Motor neuron (in vitro differentiated cells): ENCODE results near the gene HDAC8. TPM values are rescaled to one million over a fixed set of nuclear protein-coding genes. Genes with fewer than 3 reads are reported as not detected.
"Not testable (repeated sequence)": the region's sequence is repeated elsewhere in the genome, so short reads cannot be mapped to it uniquely, and the experiment has no call there.

Source experiments
- ATAC-seq, 8 experiments: fragments of 200-7000 bp; cut with Tn5 transposase; replicated peaks in 6 of 8; 2 replicates each; pipeline ENCODE4 v1.8.0; 2021; ENCODE audit warnings: mild to moderate bottlenecking in 8 of 8, moderate library complexity in 8 of 8
- H3K27ac ChIP-seq, 2 donors: fragments of 250-450 bp; sonication (Bioruptor Pico); 2 replicates each; pipeline ENCODE4 v1.9.0; 2021; ENCODE audit warnings: antibody characterized with exemption in 2 of 2, mild to moderate bottlenecking in 2 of 2, moderate library complexity in 1 of 2
- H3K4me1 ChIP-seq, 2 donors: fragments of 250-450 bp; sonication (Bioruptor Pico); replicated peaks in 1 of 2; 2 replicates each; pipeline ENCODE4 v1.6.1; 2021; ENCODE audit warnings: antibody characterized with exemption in 2 of 2, mild to moderate bottlenecking in 2 of 2, moderate library complexity in 1 of 2
- H3K4me3 ChIP-seq, 5 donors: fragments of 250-450 bp; sonication (Bioruptor Pico); 2 replicates each; pipeline ENCODE4 v1.9.0; 2021; ENCODE audit warnings: antibody characterized with exemption in 5 of 5, mild to moderate bottlenecking in 5 of 5, moderate library complexity in 4 of 5
- WGBS, 10 experiments: fragments of 450-650 bp; shearing (Covaris generic); methylation state at CpG; one replicate each; pipeline ENCODE4 v1.0.0; 2022; 5-methylcytosine and 5-hydroxymethylcytosine counted together
- in situ Hi-C, 9 experiments: fragments of 400-800 bp; cut with MboI; loops; one replicate each; pipeline ENCODE4 v1.15.0; 2021; ENCODE audit warnings: low sequenced_read_pairs in 9 of 9, low pct_unique_long_range_greater_than_20kb in 2 of 9; ENCODE audit not compliant: unreplicated experiment in 9 of 9
- total RNA-seq, 8 experiments: library from RNA; unstranded; fragments of 300-600 nt; gene quantifications; 2 replicates each; pipeline versions ENCODE4 v1.2.3 to v1.2.4, GENCODE V29; 2022

Gene HDAC8
- total RNA-seq, 8 experiments from 2014 or later = 19.2 to 62.9 (median 27.5) TPM

DNA sequence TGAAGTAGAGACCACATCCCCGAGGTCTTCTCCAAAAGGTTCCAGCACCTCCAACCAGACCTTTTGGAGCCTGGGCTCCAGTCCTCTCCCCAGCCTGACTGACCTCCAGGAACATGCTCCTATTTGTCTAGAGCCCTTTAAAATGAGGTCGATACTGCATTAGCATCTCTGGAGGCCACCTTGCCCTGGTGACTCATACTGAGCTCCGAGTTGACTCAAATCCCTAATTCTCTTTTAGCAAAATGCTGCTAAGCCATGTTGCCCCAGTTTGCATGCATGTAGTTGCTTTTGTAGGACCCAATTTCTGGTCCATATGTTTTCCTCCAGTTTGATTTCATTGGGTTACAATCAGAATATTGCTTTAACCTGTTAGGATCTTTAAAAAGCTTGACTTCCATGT lies 223.5 kb downstream of the HDAC8 start:
- peak in 4 of 8 experiments; percentile 29 to 67 (median 56) for ATAC-seq
- Histone ChIP-seq H3K27ac (no peak overlapping the region), H3K4me1 (no peaks in the 10 kb centered on the region), H3K4me3 (no peak overlapping the region)
- in situ Hi-C loops = no loop called here
- 0 to 90% (median 37%) methylated on average over 2 to 3 of the region's 3 CpGs; no CpG with 5 or more reads in 5 of the 10 experiments for whole genome bisulfite sequencing, 10 experiments

DNA sequence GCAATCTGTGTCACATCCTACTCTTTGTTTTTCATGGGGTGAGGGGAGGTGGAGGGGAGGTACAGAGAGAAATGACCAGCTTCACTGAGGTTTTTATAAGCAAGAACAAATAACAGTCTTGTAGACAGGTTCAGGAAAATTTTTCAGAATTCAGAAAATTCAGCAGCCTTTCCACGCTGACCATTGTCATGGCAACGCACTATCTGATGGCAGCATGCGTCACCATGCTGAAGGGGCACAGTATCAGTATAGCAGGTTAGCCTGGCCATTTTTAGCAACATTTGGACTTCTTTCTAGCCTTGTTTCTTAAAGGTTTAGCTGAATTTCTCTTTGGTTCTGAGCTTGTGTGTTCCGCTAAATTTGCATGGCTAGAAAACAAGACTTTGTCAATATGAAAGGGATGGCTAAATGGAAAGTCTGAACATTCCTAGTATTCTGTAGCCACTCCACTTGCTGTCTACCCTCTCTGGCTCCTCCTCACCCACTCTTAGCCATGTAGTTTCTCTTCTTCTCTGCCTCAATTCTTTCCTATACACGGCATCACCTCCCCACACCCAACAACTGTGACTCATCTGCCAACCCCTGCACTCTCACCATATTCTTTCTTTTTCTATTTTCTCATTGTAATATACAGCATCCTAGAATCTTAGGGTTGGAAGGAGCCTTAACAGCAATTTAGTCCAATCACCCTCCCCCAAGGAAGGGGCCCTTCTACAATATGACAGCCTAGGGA lies 224.2 kb downstream of the HDAC8 start:
- H3K27ac ChIP-seq = no peak overlapping the region
- WGBS, 10 experiments = 48 to 100% (median 67%) methylated on average over 1 to 4 of the region's 5 CpGs; no CpG with 5 or more reads in 3 of the 10 experiments
- peak in 2 of 8 experiments; percentile 25 to 35 for ATAC-seq
- in situ Hi-C loops = no loop called here
- H3K4me3 ChIP-seq = no peak overlapping the region
- no peaks in the 10 kb centered on the region for H3K4me1 ChIP-seq

GRCh38 chrX:72347366-72347765 lies 225.3 kb downstream of the HDAC8 start:
- ATAC-seq = no peak
- in situ Hi-C loops = no loop called here
- H3K4me1 ChIP-seq = no peaks in the 10 kb centered on the region
- 40% methylated on average over 1 of the region's 2 CpGs; no CpG with 5 or more reads in 9 of the 10 experiments for WGBS, 10 experiments
- no peak overlapping the region for H3K27ac ChIP-seq
- H3K4me3 ChIP-seq = no peak overlapping the region

DNA sequence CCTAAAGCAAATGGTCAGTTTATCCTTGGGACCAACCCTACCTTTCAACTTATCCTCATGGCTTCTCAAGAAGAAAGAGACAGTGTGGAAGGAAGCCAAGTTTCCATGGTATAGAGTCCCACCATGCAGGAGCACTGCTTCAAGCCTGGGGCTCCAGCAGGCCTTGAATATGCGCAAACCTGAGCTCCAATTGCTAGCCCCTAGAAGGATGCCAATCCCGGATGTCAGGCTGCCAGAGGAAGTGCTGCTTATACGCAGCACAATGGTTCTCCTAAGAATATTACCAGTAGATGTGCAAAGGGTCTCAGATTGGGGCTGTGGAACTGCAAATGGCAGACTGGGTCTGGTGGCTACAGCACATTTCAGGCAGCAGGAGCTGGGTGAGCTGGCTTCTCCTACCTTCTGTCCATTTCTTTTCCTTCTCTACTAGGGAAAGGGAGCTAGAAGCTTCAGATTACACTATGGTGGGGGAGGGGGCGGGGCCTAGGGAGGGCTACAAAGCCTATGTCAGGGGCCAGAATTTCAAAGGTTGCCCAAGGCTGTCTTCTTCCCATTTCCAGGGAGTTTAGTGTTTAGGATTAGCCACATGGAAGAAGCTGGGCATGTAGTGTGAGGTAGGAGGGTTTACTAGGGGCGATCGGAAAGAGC lies 226.2 kb downstream of the HDAC8 start:
- in situ Hi-C loops = no loop called here
- no peaks in the 10 kb centered on the region for H3K4me1 ChIP-seq

DNA sequence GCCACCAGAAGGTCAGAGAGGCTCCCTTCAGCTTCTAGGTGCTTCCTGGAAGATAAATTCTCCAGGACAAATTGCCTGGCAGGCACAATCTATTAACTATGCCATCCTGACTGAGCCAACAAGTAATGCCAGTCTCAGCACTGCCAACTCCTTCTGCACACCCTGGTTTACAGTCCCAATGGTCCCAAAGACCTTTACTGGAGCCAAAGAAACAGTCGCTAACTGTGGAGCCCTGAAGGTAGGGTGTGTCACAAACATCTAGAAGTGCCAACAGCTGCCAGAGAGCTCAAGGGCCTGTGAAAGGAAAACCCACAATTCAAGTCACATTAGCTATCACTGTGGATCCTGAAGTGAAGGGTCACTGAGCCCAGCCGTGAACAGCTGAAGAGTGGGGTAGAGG lies 232.0 kb downstream of the HDAC8 start:
- ATAC-seq = no peak
- no peaks in the 10 kb centered on the region for H3K4me1 ChIP-seq
- WGBS, 10 experiments = 53% methylated on average over 2 of the region's 2 CpGs; no CpG with 5 or more reads in 9 of the 10 experiments
- in situ Hi-C loops = no loop called here
- no peak overlapping the region for H3K4me3 ChIP-seq
- no peak overlapping the region for H3K27ac ChIP-seq

More for the DNA sequence above, 226.2 kb downstream of the HDAC8 start:
- H3K27ac ChIP-seq = no peak overlapping the region
- no peak overlapping the region for H3K4me3 ChIP-seq
- 40% methylated on average over 2 of the region's 6 CpGs; no CpG with 5 or more reads in 9 of the 10 experiments for WGBS, 10 experiments
- peak in 3 of 8 experiments; percentile 27 to 89 (median 44) for ATAC-seq

GRCh38 chrX:72340041-72340440 lies 232.6 kb downstream of the HDAC8 start:
- no peaks in the 10 kb centered on the region for H3K4me1 ChIP-seq
- WGBS, 10 experiments = 40 to 90% (median 68%) methylated on average over 1 to 7 of the region's 7 CpGs; no CpG with 5 or more reads in 7 of the 10 experiments
- in situ Hi-C loops = no loop called here
- no peak overlapping the region for H3K4me3 ChIP-seq
- no peak overlapping the region for H3K27ac ChIP-seq
- no peak for ATAC-seq

GRCh38 chrX:72330131-72330530 lies 242.5 kb downstream of the HDAC8 start:
- in situ Hi-C loops = no loop called here

DNA sequence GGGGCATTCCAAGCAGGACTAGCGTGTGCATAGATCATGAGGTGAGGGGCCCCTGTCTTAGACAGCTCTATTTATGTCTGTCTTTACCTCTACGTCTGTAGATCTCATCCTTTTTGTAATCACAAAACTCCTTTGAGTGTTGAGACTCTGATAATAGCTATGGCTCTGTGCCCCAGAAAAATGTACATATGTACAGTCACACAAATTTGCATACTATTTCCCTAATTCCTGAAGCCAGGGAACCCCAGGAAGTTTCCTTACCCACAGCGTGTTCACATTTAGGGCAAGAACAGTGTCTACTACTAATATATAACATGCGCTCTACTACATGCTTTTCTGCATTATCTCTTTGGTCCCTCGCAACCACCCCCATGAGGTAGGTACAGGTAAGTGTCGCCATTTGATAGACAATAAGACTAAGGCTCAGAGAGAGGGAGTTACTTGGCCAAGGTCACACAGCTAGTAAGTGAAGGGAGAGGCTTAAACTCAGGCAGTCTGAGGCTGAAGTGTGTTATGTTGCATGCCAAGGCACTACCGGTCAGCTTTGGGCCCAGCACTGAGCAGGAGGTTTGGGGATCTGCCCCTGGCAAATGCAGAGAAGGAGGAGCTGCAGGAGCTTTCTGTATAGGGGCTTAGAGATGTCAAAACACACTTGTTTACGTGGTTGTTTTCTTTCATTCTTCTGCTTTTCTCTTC lies 245.9 kb downstream of the HDAC8 start:
- peak in 3 of 8 experiments; percentile 52 to 85 (median 63) for ATAC-seq
- 10 to 91% (median 46%) methylated on average over 2 to 6 of the region's 8 CpGs; no CpG with 5 or more reads in 5 of the 10 experiments for WGBS, 10 experiments
- in situ Hi-C loops = no loop called here
- H3K4me3 ChIP-seq = no peak overlapping the region
- H3K27ac ChIP-seq = no peak overlapping the region
- no peaks in the 10 kb centered on the region for H3K4me1 ChIP-seq

More at GRCh38 chrX:72330131-72330530, 242.5 kb downstream of the HDAC8 start:
- WGBS, 10 experiments = 33 to 100% methylated on average over 1 of the region's 3 CpGs; no CpG with 5 or more reads in 8 of the 10 experiments
- H3K4me3 ChIP-seq = no peak overlapping the region
- H3K27ac ChIP-seq = no peak overlapping the region
- peak in 2 of 8 experiments; percentile 49 to 55 for ATAC-seq
- H3K4me1 ChIP-seq = no peaks in the 10 kb centered on the region

- in situ Hi-C loops = loop anchor here in 2 of 9 experiments (25.0 kb wide), 1 partner anchor 218 kb away; no protein-coding TSS in a partner anchor
- not testable (repeated sequence) for H3K4me1 ChIP-seq, H3K4me3 ChIP-seq, H3K27ac ChIP-seq, ATAC-seq
- WGBS, 10 experiments = 80 to 100% (median 80%) methylated on average over 1 to 2 of the region's 8 CpGs; no CpG with 5 or more reads in 7 of the 10 experiments
Observed at GRCh38 chrX:72319651-72320050, 253.0 kb downstream of the HDAC8 start.

- H3K4me1 ChIP-seq = no peaks in the 10 kb centered on the region
- WGBS, 10 experiments = 67 to 80% methylated on average over 1 to 3 of the region's 4 CpGs; no CpG with 5 or more reads in 8 of the 10 experiments
- in situ Hi-C loops = loop anchor here in 2 of 9 experiments (25.0 kb wide), 1 partner anchor 220 kb away; no protein-coding TSS in a partner anchor
- no peak overlapping the region for H3K4me3 ChIP-seq
- no peak for ATAC-seq
- no peak overlapping the region for H3K27ac ChIP-seq
Observed at GRCh38 chrX:72317139-72317538, 255.5 kb downstream of the HDAC8 start.

DNA sequence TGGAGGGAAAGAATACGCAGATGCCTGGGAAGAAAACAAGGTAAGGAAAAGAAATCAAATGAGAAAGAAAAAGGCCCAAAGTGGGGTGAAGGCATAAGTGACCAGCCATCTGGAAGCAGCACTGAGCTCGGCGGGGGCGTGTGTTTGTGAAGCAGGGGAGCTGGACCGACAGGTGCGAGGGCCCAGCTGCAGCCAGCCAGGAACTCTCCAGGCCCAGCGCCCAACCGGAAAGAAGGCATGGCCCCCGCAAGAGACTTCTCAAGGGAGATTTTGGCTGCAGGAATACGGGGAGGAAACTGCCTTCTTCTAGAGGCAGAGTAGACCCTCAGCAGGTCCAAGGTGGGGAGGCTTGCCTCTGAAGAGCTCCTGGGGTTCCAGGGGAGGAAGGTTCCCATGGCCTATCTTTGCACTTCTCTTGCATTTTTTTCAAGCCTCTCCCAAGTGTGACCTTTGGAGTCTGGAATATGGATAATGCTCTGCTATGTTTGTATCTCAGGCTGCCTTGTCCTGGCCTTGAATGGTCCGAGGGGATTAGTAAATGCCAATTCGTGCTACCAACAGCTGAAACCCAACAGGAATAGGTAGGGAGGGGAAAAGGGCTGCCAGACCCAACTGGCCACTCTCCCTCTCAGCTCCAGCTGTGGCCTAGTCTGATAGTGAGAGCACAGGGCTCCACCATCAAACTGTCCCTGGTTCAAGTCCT lies 256.1 kb downstream of the HDAC8 start:
- in situ Hi-C loops = loop anchor here in 2 of 9 experiments (25.0 kb wide), 1 partner anchor 221 kb away; no protein-coding TSS in a partner anchor
- no peaks in the 10 kb centered on the region for H3K4me1 ChIP-seq
- H3K27ac ChIP-seq = no peak overlapping the region
- ATAC-seq = no peak
- no peak overlapping the region for H3K4me3 ChIP-seq
- WGBS, 10 experiments = 37 to 83% methylated on average over 1 to 7 of the region's 12 CpGs; no CpG with 5 or more reads in 8 of the 10 experiments

DNA sequence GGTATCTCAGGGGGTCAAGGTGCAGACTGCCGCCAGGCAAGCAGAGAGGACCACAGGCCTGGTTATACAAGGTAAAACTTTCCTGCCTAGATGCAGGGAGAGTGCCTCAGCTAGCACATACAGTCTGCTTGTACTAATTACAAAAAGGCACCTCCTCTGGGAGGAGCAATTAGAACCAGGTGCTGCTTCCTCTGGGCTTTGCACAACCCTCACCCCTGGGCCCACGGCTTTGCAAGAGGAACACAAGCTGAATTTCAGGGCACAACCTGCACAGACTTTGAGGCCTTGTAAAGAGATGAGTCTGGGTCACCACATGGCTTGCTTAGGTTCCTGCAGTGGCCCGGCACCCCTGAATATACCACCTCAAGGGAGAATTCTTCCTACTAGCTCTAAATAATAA lies 257.8 kb downstream of the HDAC8 start:
- ATAC-seq = no peak
- H3K27ac ChIP-seq = no peak overlapping the region
- WGBS, 10 experiments = 100% methylated on average over 1 of the region's 3 CpGs; no CpG with 5 or more reads in 9 of the 10 experiments
- H3K4me3 ChIP-seq = no peak overlapping the region
- no peaks in the 10 kb centered on the region for H3K4me1 ChIP-seq
- in situ Hi-C loops = loop anchor here in 2 of 9 experiments (25.0 kb wide), 1 partner anchor 222 kb away; no protein-coding TSS in a partner anchor
